HUDEP-2 (cell line): Measurements from ENCODE around the gene RAI14.

ENCODE experiments used
- DNase-seq, 76 experiments: peaks; one replicate each; lab custom pipeline; 2025; ENCODE audit not compliant: unreplicated experiment in 76 of 76; lab: John Stamatoyannopoulos, UW

The RAI14 gene

DNA sequence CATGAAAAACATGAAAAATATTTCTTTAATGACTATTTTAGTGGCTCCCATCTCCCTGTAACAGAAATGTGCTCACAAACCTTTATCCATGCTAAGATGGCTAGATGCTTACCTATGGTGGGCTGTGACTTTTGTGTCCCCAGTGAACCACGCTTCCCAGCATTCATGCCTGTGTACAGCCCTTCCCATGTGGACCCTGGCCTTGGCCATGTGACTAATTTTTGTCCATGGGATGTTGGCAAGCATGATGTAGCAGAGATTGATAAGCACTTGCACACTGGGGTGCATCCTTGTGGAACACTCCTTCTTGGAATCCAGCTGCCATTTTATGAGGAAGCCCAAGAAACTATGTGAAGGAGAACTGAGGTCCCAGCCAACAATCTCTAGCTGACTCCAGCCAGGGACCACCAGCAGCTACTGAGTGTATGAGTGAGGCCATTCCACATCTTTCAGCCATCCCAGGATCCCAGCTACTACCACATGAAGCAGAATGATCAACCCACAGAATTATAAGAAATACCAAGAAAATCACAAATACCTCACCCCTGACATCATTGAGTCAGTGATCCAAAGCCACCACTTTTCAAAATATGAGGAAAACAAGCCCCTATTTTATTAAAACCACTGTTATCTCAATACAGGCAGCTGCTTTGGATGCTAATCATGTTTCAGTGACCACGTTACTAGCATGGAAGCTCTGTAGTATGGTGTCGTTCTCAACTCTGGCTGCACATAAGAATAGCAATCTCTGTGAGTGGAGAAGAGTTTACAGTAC, 16.1 kb upstream of the RAI14 start:
- no peak for DNase-seq

DNA sequence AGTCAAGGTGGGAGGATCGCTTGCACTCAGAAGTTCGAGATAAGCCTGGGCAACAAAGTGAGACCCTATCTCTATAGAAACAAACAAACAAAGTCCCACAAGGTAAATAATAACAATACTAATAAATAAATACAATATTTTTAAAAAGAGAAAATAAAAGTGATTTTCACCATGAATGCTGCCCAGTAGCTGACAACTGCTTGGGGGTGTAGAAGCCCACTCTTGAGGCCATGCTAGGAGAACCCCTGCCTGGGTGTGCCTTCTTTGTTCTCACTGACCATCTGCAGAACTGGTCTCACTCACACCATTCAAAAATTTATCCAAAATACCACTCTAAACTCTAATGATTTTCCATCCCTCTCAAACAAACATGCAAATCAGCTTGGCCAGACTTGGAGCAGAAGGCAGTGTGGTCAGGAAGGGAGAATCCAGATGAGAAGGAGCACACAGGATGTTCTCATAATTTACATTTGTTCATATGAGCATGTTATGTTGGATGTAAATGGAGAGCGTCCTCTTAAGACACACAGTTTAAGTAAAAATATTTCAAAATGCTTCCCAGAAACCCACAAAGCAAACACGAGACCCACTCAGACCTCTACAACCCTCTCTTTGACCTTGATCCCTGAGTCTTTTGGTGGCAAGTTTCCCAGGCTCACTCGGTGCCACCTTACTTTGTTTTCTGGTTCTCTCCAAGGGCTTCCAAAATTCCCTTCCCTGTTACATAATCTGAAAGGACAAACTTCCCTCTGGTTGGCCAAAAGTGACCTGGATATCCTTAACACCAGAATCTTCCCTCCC, 7.9 kb upstream of the RAI14 start:
- DNase-seq: no peak

DNA sequence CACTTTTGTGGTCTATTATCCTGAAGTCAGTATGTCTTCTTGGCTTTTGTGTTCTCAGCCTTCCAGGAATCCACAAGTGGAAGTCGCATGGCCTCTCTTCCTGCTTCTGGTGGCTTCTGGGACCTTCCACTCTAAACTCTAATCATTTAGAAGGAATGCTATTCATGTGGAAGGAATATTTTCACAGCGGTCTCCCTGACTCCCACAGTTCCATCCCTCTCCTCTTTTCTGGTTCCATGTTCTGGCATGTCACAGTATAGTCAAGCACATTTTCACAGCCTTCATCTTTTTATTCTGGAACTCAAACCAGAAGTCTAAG, 7.3 kb upstream of the RAI14 start:
- no peak for DNase-seq

DNA sequence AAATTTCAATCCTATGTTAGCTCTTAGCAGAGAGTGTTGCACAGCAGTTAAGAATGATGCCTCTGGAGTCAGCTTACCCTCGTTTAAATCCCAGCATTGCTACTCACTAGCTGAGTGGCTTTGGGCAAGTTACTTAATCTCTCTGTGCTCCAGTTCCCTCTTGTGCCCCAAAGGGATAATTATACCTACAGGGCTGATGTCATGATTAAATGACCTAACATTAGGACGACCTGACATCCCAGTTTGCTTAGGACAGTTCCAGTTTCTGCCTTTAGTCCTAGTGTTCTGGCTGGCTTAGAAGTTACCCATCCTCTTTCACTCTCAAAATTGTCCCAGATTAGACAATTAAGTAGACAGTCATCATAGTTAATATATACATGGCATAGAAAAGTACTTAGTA, 4.3 kb upstream of the RAI14 start:
- DNase-seq: no peak

DNA sequence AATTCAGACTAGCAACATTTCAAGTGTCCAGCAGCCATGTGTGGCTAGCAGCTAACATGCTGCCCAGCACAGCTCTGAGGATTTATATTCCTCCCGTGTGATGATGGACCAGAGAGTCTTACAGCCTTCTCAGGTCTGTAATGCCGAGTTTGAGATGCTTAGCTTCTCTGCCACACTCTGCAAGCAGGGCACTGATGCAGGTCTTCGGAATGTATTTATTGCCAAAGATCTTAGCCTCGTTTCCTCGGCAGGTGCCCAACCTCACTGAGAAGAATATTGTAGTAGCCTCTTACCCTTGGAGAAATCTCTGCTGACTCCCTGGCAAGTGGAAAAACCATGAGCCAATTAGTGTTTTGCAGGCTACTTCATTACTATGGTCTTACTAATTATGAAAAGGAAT, 3.7 kb upstream of the RAI14 start:
- no peak for DNase-seq

DNA sequence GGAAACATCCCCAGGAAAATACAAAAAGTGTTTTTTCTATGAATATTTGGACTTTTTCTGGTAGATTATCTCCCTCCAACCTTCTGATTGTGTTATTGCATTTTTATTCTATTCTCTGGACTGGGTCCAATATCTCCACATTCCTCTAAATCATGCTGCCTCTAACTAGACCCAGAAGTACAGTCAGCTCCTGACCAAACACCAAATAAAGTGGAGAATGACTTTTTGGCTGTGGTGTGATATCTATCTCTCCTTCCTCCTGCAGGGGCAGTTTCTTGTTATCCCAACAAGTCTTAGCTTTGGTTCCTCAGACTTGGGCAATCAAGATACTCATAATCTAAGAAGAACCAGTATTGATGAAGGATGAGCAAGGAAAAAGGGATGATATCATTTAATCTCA, 3.2 kb upstream of the RAI14 start:
- DNase-seq: no peak

DNA sequence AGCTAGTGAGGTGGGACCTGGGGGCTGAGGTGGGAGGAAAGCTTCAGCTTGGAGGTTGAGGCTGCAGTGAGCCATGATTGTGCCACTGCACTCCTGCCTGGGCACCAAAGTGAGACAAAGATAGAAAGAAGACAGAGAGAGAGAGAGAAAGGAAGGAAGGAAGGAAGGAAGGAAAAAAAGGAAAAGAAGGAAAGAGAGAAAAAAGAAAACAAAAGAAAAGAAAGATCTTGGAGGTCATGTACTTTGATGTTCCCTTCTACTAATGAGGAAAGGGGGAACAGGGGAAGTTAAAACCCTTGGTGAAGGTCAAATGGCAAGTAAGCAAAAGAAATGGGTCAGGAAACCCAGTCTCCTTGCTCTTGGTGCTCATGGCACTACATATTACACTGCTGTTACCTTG, 2.4 kb upstream of the RAI14 start:
- no peak for DNase-seq

DNA sequence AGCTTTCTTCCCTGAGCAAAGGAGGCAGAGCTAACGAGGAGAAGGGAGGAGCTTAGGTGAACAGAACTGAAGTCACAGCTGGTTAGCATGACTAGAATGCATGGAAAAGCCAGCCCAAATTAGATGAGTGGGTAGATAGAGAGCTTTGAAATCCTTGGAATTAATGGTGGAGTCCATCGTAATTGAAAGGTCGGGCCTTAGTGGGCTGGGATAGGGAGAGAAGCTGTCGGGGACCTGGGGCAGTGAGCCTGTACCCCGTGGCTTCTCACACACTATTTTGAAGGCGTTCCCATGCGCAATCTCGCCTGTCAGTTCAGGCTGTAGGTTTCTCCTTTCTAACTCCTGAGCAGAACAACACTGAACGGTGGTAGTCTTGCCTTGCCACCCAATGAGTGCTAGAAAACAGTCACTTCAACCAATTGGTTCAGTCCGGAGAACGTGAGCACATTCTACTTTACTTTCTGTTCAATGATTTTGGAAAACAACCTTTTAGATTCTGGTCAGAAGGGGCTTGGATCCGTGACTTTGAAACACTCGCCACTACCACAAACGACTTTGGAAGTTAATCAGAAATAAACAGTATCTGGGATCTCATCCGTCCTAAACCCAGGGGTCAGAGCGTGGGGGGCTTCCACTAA, 655 bp upstream of the RAI14 start:
- no peak for DNase-seq

DNA sequence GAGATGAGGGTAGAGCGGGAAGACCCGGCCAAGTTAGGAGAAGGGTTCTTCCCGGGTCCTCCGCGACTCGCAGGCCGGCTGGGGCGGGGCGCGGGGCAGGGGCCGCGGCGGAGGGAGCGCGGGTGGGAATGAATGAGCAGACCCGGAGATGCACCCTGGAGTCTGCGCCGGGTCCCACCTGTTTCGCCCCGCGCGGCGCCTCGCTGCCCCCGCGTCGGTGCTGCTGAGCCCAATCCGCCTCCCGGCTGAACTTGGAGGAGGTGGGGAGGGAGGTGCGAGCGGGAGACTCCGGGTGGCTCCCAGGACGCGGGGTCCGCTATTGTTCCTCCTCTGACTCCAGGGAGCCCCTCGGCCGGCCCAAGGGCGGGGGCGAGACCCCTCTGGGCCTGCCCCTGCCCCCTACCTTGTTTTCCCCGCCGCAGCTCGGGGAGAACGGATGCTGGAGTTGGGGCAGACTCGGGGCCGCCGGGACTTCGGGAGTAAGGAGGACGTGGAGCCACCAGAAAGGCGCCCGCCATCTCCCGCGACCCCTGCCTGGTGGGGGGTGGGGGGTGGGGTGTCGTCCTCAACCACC, 659 bp downstream of the RAI14 start:
- no peak for DNase-seq

DNA sequence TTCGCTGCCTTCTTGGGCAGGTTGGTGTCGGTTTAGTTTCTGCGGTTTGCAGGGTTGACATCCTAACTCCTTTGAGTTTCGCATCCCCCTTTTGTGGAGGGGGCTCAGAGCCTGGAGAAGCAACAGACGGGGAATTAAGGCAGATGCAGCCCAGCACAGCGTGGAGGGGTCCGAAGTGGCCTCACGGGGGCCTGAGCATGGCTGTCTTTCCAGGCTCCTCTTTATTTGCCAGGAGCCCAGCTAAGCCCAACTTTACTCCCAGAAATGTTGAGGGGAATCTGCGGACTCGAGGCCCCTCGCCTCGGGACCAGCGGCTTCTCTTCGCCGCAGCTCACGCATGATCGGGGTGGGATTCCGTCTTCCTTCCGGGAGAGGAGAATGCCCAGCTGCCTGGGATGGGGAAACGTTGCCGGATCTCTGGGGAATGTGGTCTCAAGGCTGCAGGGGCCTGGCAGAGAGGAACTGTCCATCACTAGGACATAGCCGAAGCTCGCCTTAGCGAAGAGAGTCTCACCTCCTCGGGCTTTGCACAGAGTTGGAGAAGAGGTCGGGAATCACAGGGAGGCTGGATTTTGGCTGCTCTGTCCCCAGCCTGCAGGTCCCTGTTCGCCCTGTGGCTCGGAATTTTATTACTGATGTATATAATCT, 1.3 kb downstream of the RAI14 start:
- no peak for DNase-seq

DNA sequence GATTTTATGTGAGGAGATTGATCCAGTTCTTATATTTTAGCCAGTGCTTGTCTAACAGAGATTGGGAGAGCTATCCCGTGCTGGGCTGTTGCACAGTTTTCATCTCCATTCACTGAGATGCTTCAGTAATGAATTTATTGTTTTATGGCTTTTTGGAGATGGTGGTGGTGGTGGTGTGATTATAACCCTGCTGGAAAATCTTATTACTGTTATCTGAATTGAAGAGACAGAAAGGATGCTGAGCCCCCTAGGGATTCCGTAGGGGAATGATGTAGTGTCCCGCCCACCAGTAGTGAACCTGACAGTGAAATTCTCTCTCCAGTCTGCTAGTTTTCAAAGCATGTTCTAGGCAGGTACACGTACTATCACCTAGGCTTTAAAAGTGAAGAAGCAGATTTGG, 1.9 kb downstream of the RAI14 start:
- DNase-seq: no peak

DNA sequence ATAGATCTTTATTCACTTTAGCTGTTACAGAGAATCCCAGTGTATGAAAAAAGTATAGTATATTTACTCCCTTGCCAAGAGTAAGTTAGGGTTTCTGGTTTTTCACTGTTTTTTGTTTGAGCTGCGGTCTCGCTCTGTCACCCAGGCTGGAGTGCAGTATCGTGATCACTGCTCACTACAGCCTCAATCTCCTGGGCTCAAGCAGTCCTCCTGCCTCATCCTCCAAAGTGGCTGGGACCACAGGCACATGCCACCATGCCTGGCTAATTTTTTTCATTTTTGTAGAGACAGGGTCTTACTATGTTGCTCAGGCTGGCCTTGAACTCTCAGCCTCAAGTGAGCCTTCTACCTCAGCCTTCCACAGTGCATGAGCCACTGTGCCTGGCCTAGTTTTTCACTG, 3.0 kb downstream of the RAI14 start:
- no peak for DNase-seq

DNA sequence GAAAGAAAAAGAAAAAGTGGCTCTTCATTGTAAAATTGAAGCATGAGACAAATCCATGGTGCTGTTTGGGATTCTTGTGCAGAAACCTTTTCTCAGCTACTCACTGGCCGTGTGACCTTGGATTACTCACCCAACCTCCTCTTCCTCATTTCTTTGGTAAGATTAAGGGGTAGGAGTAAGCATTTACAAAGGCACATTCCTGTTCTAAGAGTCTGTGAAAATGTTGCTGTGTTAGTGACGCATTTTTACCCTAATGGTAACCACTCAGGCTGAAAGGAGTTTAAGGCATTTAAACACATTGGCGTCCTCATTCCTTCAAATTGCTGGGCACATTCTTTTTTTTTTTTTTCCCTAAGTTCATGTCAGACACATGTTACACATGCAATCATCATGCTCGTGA, 4.3 kb downstream of the RAI14 start:
- DNase-seq: no peak

DNA sequence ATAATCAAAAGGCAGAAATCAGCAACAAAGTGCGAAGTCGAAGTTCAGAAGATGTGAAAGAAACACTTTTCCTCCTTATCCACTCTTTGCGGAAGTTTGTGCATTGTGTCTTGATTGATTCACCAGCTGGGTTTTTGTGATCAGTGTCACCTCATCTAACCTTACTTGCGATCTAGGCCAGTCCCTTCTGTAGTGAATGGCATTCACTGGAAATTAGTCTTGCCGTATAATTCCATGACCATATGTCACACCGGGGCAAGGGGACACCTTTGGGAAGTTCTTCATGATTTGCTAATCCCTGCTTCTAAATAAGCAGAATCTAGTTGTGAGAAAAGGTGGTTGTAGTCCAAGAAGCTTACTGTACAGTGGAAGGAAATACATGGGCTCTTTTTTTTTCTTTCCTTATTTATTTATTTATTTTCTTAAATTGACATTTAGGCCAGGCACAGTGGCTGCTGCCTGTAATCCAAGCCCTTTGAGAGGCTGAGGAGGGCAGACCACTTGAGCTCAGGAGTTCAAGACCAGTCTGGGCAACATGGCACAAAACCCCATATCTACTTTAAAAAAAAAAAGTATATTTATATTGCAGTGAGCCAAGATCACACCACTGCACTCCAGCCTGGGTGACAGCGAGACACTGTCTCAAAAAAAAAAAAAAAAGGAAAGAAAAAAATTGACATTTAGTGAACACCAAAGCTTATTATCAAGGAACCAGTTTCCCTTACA, 7.8 kb downstream of the RAI14 start:
- no peak for DNase-seq

DNA sequence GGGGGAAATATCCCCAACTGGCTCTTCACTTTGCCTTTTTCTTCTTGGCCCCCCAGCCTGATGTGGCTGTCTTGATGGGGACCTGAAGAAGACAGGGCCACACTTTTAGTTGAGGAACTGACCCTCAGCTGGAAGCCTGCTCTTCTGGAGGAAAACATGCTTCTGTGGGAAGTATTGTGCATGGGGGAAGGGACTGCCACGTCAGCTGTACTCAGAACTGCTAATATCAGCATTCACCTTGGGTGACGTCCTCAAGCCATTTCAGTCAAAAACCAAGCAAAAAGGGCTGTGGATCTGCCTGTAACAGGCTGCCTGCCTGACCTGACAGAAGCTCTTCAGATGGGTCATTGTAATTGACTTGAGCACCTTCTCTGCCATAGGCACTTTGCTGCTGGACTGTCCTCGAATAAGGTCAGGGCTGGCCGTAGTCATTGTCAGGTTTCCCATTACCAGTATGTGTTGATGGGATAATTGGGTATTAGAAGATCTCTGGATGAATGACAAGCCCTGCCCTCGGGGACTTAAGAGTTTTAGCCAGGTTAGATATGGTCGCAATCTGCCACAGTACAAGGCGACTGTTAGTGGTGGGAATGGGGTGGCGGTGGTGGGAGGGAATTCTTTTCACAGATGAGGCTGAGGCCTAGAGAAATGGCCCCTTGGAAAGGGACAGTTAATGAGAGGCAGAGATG, 10.4 kb downstream of the RAI14 start:
- DNase-seq: no peak

DNA sequence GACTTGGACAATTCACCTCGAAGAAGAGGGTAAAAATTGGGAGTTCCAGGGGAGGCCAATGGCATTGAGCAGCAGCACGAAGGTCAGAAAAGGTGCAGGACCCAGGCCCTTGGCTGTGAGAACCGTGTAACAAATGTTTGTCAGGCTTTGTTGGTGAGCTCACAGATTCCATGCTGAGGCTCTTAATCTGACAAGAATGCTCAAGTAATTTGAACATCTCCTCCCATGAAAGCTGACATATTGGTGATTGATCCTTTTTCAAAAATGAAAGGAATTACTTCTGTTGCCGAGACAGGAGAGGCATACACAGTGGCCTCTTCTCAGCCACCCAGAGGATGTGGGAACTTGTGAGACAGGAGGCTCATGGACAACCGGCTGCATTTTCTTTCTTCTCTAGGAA, 11.6 kb downstream of the RAI14 start:
- DNase-seq: peak in 1 of 76 experiments; percentile 1

DNA sequence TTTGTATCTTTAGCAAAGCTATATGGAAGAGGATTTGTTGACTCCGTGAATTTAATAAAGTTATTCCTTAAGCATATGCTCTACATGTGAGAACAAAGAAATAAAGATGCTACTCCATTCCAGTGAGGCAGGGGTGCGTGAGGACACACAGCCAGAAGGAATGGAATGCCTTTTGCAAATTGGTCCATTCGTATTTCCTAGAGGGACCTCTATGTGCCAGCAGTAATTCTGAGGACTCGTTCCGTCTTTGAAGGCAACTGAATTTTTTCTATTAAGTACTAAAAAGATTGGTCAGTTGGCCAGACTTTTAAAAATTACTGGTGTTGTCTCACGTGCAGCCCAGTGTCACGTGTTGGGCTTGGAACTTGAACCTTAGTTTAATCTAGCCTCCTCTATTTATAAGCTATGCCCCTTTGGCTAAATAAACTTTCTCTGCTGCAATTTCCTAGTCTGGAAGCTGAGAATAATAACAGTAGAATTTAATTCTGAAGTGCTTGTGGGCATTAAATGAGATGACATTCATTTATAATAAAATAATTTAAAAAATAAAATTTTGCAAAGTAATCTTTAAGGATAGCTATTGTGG, 13.9 kb downstream of the RAI14 start:
- DNase-seq: no peak

DNA sequence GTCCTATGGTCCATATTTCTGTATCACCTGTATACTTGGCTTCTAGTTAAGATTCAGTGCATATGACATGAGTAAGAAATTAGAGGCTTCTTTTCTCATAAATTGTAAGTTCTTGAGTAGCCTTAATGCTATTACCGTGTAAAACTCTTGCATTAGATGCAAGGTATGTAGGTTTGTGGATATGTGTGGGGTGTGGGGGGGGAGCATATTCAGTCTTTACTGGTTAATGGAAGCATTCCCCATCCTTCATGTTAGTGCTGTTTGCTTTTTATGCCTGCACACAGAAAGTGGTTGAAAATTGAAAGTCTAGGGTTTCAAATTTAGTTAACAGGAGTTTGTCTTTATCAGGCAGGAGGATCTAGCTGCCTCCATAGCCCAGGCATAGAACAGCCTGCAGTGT, 16.1 kb downstream of the RAI14 start:
- DNase-seq: no peak

DNA sequence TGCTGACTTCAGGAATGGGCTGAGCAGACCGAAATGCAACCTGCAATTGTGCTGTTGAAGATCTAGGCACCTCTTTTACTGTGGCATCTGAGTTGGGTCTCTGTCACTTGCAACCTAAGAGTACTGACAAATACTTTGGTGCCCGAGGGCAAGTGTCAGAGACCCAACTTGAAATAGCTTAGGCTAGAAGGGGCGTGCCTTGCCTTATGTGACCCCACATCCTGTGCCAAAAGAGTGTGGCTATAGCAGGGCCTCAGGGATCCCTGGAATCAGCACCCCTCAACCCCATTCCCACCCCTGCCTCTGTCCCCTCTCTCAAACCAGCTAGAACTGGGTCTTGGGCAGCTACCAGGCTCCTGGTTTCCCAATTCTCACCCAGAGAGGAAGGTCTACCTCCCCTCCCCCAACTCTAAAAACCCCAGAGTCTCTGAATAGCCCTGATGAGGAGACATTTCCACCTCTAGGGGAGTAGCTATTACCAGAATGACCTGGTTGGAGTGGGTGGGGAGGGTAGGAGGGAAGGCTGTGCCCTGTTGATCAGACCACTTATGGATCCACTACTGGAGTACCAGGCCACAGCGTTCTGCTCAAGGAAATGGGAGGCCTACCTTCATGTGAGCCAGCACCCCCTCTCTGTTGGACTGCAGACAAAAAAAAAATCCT, 17.5 kb downstream of the RAI14 start:
- DNase-seq: no peak
